Right atrium auricular region (tissue), 2 donors: Measurements from ENCODE around the gene LCN12. TPM values are rescaled to one million over a fixed set of nuclear protein-coding genes. Genes with fewer than 3 reads are reported as not detected.

Experiments used
- DNase-seq: peaks from one replicate; pipeline ENCODE4 v3.0.0-alpha.2; 2019; ENCODE audit warnings: low spot score
- H3K27ac ChIP-seq, 2 donors: fragments of 200-600 bp; sonication (generic); 1 replicate in 1 of 2; 2 replicates in 1 of 2; pipeline ENCODE4 v1.5.1; 2016 to 2019
- H3K27me3 ChIP-seq, 2 donors: fragments of 200-600 bp; sonication (generic); one replicate each; pipeline versions ENCODE4 v1.5.1 to v1.6.0; 2017 to 2019
- H3K36me3 ChIP-seq: fragments of 200-600 bp; sonication (generic); one replicate; pipeline ENCODE4 v1.5.1; 2016
- H3K4me1 ChIP-seq, 2 donors: fragments of 200-600 bp; sonication (generic); one replicate each; pipeline versions ENCODE4 v1.5.1 to v1.6.0; 2017 to 2019
- H3K4me3 ChIP-seq, 2 donors: fragments of 200-600 bp; sonication (generic); 1 replicate in 1 of 2; 2 replicates in 1 of 2; pipeline ENCODE4 v1.5.1; 2017 to 2019; ENCODE audit warnings: mild to moderate bottlenecking in 1 of 2, moderate library complexity in 1 of 2
- H3K9me3 ChIP-seq, 2 donors: fragments of 200-600 bp; sonication (generic); one replicate each; pipeline ENCODE4 v1.5.1; 2019
- CTCF ChIP-seq, 2 donors: fragments of 200-600 bp; sonication (generic); IDR thresholded peaks; one replicate each; pipeline ENCODE4 v1.5.1; 2019; ENCODE audit warnings: antibody characterized with exemption in 2 of 2
- total RNA-seq, 2 donors: library from RNA; depleted of rRNA; stranded (reverse); fragments of >200 nt; gene quantifications; one replicate each; pipeline ENCODE4 v1.1.0, GENCODE V29; 2016

LCN12 gene
- total RNA-seq, 2 donors from 2014 or later: 10.8 to 11.3 TPM

GRCh38 chr9:136957901-136958300 is 5.8 kb downstream of the LCN12 start:
- Histone ChIP-seq H3K9me3 (no peaks in the 10 kb centered on the region), H3K4me3 (no peak overlapping the region), H3K27ac (no peak overlapping the region), H3K4me1 (peaks cover 0 to 11% of the 10 kb centered on the region in 2 donors), H3K36me3 (no peaks in the 10 kb centered on the region), H3K27me3 (no peaks in the 10 kb centered on the region)
- TF ChIP-seq CTCF (IDR thresholded peaks at IDR 0.05): no peak
- DNase-seq: no peak

- DNase-seq: no peak
- Histone ChIP-seq H3K27me3 (no peaks in the 10 kb centered on the region), H3K36me3 (no peaks in the 10 kb centered on the region), H3K4me1 (peaks cover 0 to 9% of the 10 kb centered on the region in 2 donors), H3K4me3 (no peak overlapping the region), H3K9me3 (no peaks in the 10 kb centered on the region), H3K27ac (no peak overlapping the region)
- TF ChIP-seq CTCF (IDR thresholded peaks at IDR 0.05): no peak
Measured at GRCh38 chr9:136958473-136958872, 6.4 kb downstream of the LCN12 start.

GRCh38 chr9:136958898-136959850 is 7.1 kb downstream of the LCN12 start:
- no peak overlapping the region for H3K4me3 ChIP-seq
- no peaks in the 10 kb centered on the region for H3K9me3 ChIP-seq
- no peak for TF ChIP-seq CTCF (IDR thresholded peaks at IDR 0.05)
- H3K36me3 ChIP-seq: no peaks in the 10 kb centered on the region
- peaks cover 0 to 12% of the 10 kb centered on the region in 2 donors for H3K4me1 ChIP-seq
- no peaks in the 10 kb centered on the region for H3K27me3 ChIP-seq
- H3K27ac ChIP-seq: no peak overlapping the region
- DNase-seq: no peak

- DNase-seq: no peak
- no peaks in the 10 kb centered on the region for H3K9me3 ChIP-seq
- peaks cover 0 to 17% of the 10 kb centered on the region in 2 donors for H3K4me1 ChIP-seq
- no peak overlapping the region for H3K4me3 ChIP-seq
- H3K27me3 ChIP-seq: no peaks in the 10 kb centered on the region
- no peaks in the 10 kb centered on the region for H3K36me3 ChIP-seq
- no peak overlapping the region for H3K27ac ChIP-seq
- no peak for TF ChIP-seq CTCF (IDR thresholded peaks at IDR 0.05)
Measured at GRCh38 chr9:136960212-136960937, 8.3 kb downstream of the LCN12 start.

- Histone ChIP-seq H3K27me3 (no peaks in the 10 kb centered on the region), H3K9me3 (no peaks in the 10 kb centered on the region), H3K4me3 (no peak overlapping the region), H3K27ac (no peak overlapping the region), H3K4me1 (peaks cover 0 to 21% of the 10 kb centered on the region in 2 donors), H3K36me3 (no peaks in the 10 kb centered on the region)
- no peak for DNase-seq
- TF ChIP-seq CTCF (IDR thresholded peaks at IDR 0.05): no peak
Measured at GRCh38 chr9:136960938-136961275, 8.8 kb downstream of the LCN12 start.
